ENCODE measurements around the gene VPS37B.

The VPS37B gene

DNA sequence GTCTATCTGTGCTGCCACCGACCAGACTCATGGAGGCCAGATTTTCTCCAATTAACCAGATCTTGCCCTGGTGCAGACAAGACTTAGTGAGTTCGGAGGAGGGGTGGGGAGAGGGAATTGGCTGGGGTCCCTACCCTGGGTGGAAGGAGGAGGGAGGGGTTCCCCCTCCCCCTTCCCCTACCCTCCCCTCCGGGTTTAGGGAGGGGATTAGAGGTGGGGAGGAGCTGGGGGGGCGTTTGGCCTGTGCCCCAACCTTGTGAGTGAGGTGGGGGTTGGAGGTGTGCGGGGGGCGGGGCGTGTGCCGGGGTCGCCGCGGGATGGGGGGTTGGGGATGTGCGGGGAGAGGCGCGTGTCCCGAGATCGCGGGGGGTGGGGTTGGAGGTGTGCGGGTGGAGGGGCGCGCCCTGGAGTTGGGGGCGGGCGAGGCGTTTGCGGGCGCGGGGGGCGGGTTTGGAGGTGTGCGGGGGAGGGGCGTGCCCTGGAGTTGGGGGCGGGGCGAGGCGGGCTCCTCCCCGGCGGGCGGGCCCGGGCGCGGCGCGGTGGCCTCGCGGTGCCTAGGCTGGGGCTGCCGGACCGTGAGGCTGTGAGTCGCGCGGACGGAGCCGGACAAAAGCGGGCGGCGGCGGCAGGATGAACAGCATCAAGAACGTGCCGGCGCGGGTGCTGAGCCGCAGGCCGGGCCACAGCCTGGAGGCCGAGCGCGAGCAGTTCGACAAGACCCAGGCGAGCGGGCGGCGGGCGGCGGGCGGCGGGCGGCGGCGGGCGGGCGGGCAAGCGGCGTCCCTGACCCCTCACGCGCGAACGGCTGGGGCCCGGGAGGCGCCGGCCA, 60.8 kb downstream of the VPS37B start, which contains the start of gene HIP1R:
HIP1R (plus strand) TSS at position 537 of the 829 bp plus-strand sequence; CDS start at position 631, 94 bp downstream.
- peak; percentile 58 for ATAC-seq
- TF ChIP-seq ARNTL (CRISPR knock-in tag; IDR thresholded peaks at IDR 0.05; ENCODE audit: borderline replicate concordance, low read depth), result no peak
- no peak for TF ChIP-seq CREB5 (CRISPR knock-in tag; IDR thresholded peaks at IDR 0.05; ENCODE audit: low read depth)
- TF ChIP-seq BACH2 (CRISPR knock-in tag; IDR thresholded peaks at IDR 0.05; ENCODE audit: borderline replicate concordance), result no peak
- no peak for TF ChIP-seq ZFP30 (CRISPR knock-in tag; IDR thresholded peaks at IDR 0.05)
- TF ChIP-seq ISL1 (CRISPR knock-in tag; IDR thresholded peaks at IDR 0.05), result no peak
- TF ChIP-seq TOX (CRISPR knock-in tag; IDR thresholded peaks at IDR 0.05; ENCODE audit: borderline replicate concordance), result no peak
- TF ChIP-seq CSDC2 (CRISPR knock-in tag; IDR thresholded peaks at IDR 0.05), result no peak
- no peak for TF ChIP-seq PPARA (CRISPR knock-in tag; IDR thresholded peaks at IDR 0.05; ENCODE audit: borderline replicate concordance)
- no peak for TF ChIP-seq ZNF70 (CRISPR knock-in tag; IDR thresholded peaks at IDR 0.05)
- TF ChIP-seq SNAI2 (CRISPR knock-in tag; IDR thresholded peaks at IDR 0.05), result no peak
- TF ChIP-seq TCF4 (CRISPR knock-in tag; IDR thresholded peaks at IDR 0.05; ENCODE audit: borderline replicate concordance), result no peak
- no peak for TF ChIP-seq ZNF8 (CRISPR knock-in tag; IDR thresholded peaks at IDR 0.05)
- TF ChIP-seq ZFP3 (CRISPR knock-in tag; IDR thresholded peaks at IDR 0.05), result no peak
- TF ChIP-seq OSR1 (CRISPR knock-in tag; IDR thresholded peaks at IDR 0.05), result no peak
- TF ChIP-seq ZNF565 (CRISPR knock-in tag; conservative IDR thresholded peaks at IDR 0.05; ENCODE audit: low read depth), result no peak
- no peak for TF ChIP-seq ZC3H10 (CRISPR knock-in tag; IDR thresholded peaks at IDR 0.05)
- no peak for TF ChIP-seq ESRRG (CRISPR knock-in tag; IDR thresholded peaks at IDR 0.05)
- TF ChIP-seq, protein P1, sequence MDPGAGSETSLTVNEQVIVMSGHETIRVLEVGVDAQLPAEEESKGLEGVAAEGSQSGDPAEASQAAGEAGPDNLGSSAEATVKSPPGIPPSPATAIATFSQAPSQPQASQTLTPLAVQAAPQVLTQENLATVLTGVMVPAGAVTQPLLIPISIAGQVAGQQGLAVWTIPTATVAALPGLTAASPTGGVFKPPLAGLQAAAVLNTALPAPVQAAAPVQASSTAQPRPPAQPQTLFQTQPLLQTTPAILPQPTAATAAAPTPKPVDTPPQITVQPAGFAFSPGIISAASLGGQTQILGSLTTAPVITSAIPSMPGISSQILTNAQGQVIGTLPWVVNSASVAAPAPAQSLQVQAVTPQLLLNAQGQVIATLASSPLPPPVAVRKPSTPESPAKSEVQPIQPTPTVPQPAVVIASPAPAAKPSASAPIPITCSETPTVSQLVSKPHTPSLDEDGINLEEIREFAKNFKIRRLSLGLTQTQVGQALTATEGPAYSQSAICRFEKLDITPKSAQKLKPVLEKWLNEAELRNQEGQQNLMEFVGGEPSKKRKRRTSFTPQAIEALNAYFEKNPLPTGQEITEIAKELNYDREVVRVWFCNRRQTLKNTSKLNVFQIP (CRISPR knock-in tag; IDR thresholded peaks at IDR 0.05; ENCODE audit: borderline replicate concordance, low read depth), result no peak
- TF ChIP-seq CSRNP3 (CRISPR knock-in tag; IDR thresholded peaks at IDR 0.05), result no peak
- TF ChIP-seq RARB (CRISPR knock-in tag; IDR thresholded peaks at IDR 0.05), result no peak

- TF ChIP-seq CREB5 (CRISPR knock-in tag; IDR thresholded peaks at IDR 0.05; ENCODE audit: low read depth), result no peak
- TF ChIP-seq ZNF565 (CRISPR knock-in tag; conservative IDR thresholded peaks at IDR 0.05; ENCODE audit: low read depth), result no peak
- TF ChIP-seq TCF4 (CRISPR knock-in tag; IDR thresholded peaks at IDR 0.05; ENCODE audit: borderline replicate concordance), result peak; percentile 49; the same call in 1 of the 2 replicates
- no peak for TF ChIP-seq PPARA (CRISPR knock-in tag; IDR thresholded peaks at IDR 0.05; ENCODE audit: borderline replicate concordance)
- ATAC-seq, result peak; percentile 88
Measured at GRCh38 chr12:122834104-122834920, 61.6 kb downstream of the VPS37B start.

DNA sequence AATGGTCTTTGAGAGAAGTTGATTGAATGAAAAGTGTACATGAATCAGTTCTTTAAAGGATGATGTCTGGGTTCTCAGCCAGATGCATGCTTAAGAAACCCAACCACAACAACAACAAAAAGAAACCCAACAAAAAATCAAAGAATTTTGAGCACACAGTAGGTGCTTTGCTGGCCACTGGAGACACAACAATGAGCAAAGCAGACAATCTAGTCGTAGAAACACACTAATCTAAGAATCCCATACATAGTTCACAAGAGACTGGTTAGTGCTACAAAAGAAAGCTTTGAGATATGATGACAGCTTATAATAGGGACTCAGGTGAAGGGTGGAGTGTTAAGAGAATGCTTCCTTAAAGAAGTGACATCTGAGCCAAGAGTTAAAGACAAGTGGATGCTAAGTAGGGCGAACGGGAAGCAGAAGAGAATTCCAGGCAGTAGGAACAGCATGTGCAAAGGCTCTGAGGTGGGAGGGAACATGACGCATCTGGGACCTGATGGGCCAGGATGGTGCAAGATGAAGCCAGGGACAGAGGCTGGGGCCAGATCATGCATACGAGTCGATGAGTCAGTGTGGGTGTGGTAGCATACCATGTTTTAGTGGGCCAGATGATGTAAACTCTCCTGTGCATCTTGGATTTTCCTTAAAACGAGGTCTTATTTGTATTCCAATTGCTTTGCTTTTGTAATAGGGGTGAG, 65.3 kb downstream of the VPS37B start:
- ATAC-seq, result no peak
- TF ChIP-seq GLIS3 (CRISPR knock-in tag; IDR thresholded peaks at IDR 0.05) (no peak), BACH2 (CRISPR knock-in tag; IDR thresholded peaks at IDR 0.05; ENCODE audit: borderline replicate concordance) (no peak), SNAI2 (CRISPR knock-in tag; IDR thresholded peaks at IDR 0.05) (no peak), TCF4 (CRISPR knock-in tag; IDR thresholded peaks at IDR 0.05; ENCODE audit: borderline replicate concordance) (no peak), ARNTL (CRISPR knock-in tag; IDR thresholded peaks at IDR 0.05; ENCODE audit: borderline replicate concordance, low read depth) (no peak), ZFP3 (CRISPR knock-in tag; IDR thresholded peaks at IDR 0.05) (no peak), PPARA (CRISPR knock-in tag; IDR thresholded peaks at IDR 0.05; ENCODE audit: borderline replicate concordance) (no peak)
- TF ChIP-seq, protein P1 (CRISPR knock-in tag; IDR thresholded peaks at IDR 0.05; ENCODE audit: borderline replicate concordance, low read depth), result no peak

Data from SK-N-SH treated with all-trans-retinoic acid at 6 μM for 48 hours (cell line).